Measurements from ENCODE around the gene NDUFA11.

NDUFA11 gene

GRCh38 chr19:5940260-5941208 lies 36.9 kb upstream of the NDUFA11 start:
- H3K27ac ChIP-seq (ENCODE audit: low read depth, low read length), result peak overlapping the region; percentile 73
- H3K4me1 ChIP-seq (ENCODE audit: control insufficient read depth, insufficient read depth, low read length), result peaks cover 30% of the 10 kb centered on the region
- H3K27me3 ChIP-seq (ENCODE audit: control insufficient read depth, insufficient read depth, low read length), result no peaks in the 10 kb centered on the region
- H3K4me3 ChIP-seq (ENCODE audit: low read length), result no peak overlapping the region
- peaks cover 17% of the 10 kb centered on the region for H3K36me3 ChIP-seq (ENCODE audit: control insufficient read depth, insufficient read depth, low read length)
- no peak overlapping the region for H3K9ac ChIP-seq (ENCODE audit: low read length)

GRCh38 chr19:5937550-5937949 lies 34.0 kb upstream of the NDUFA11 start:
- Histone ChIP-seq H3K27ac (ENCODE audit: low read depth, low read length) (no peak overlapping the region), H3K27me3 (ENCODE audit: control insufficient read depth, insufficient read depth, low read length) (no peaks in the 10 kb centered on the region), H3K4me3 (ENCODE audit: low read length) (no peak overlapping the region), H3K4me1 (ENCODE audit: control insufficient read depth, insufficient read depth, low read length) (peaks cover 31% of the 10 kb centered on the region), H3K36me3 (ENCODE audit: control insufficient read depth, insufficient read depth, low read length) (peaks cover 17% of the 10 kb centered on the region), H3K9ac (ENCODE audit: low read length) (no peak overlapping the region)

- H3K9ac ChIP-seq (ENCODE audit: low read length), result no peak overlapping the region
- H3K27ac ChIP-seq (ENCODE audit: low read depth, low read length), result no peak overlapping the region
- H3K27me3 ChIP-seq (ENCODE audit: control insufficient read depth, insufficient read depth, low read length), result no peaks in the 10 kb centered on the region
- H3K4me3 ChIP-seq (ENCODE audit: low read length), result no peak overlapping the region
- H3K36me3 ChIP-seq (ENCODE audit: control insufficient read depth, insufficient read depth, low read length), result peaks cover 19% of the 10 kb centered on the region
- peaks cover 22% of the 10 kb centered on the region for H3K4me1 ChIP-seq (ENCODE audit: control insufficient read depth, insufficient read depth, low read length)
Observed at GRCh38 chr19:5936292-5936592, 32.7 kb upstream of the NDUFA11 start.

GRCh38 chr19:5935473-5936291 lies 32.1 kb upstream of the NDUFA11 start:
- H3K36me3 ChIP-seq (ENCODE audit: control insufficient read depth, insufficient read depth, low read length), result peaks cover 16% of the 10 kb centered on the region
- no peaks in the 10 kb centered on the region for H3K27me3 ChIP-seq (ENCODE audit: control insufficient read depth, insufficient read depth, low read length)
- H3K4me3 ChIP-seq (ENCODE audit: low read length), result no peak overlapping the region
- H3K4me1 ChIP-seq (ENCODE audit: control insufficient read depth, insufficient read depth, low read length), result peaks cover 22% of the 10 kb centered on the region
- H3K27ac ChIP-seq (ENCODE audit: low read depth, low read length), result peak overlapping the region; percentile 66
- no peak overlapping the region for H3K9ac ChIP-seq (ENCODE audit: low read length)

- H3K4me1 ChIP-seq (ENCODE audit: control insufficient read depth, insufficient read depth, low read length), result peaks cover 22% of the 10 kb centered on the region
- H3K36me3 ChIP-seq (ENCODE audit: control insufficient read depth, insufficient read depth, low read length), result peaks cover 13% of the 10 kb centered on the region
- H3K9ac ChIP-seq (ENCODE audit: low read length), result no peak overlapping the region
- no peaks in the 10 kb centered on the region for H3K27me3 ChIP-seq (ENCODE audit: control insufficient read depth, insufficient read depth, low read length)
- H3K4me3 ChIP-seq (ENCODE audit: low read length), result no peak overlapping the region
- peak overlapping the region; percentile 66 for H3K27ac ChIP-seq (ENCODE audit: low read depth, low read length)
Observed at GRCh38 chr19:5934774-5935472, 31.3 kb upstream of the NDUFA11 start.

GRCh38 chr19:5934069-5934401 lies 30.4 kb upstream of the NDUFA11 start:
- Histone ChIP-seq H3K4me1 (ENCODE audit: control insufficient read depth, insufficient read depth, low read length) (peaks cover 23% of the 10 kb centered on the region), H3K27ac (ENCODE audit: low read depth, low read length) (peak overlapping the region; percentile 33), H3K9ac (ENCODE audit: low read length) (no peak overlapping the region), H3K4me3 (ENCODE audit: low read length) (no peak overlapping the region), H3K36me3 (ENCODE audit: control insufficient read depth, insufficient read depth, low read length) (peaks cover 20% of the 10 kb centered on the region), H3K27me3 (ENCODE audit: control insufficient read depth, insufficient read depth, low read length) (no peaks in the 10 kb centered on the region)

GRCh38 chr19:5933391-5934068 lies 29.9 kb upstream of the NDUFA11 start:
- Histone ChIP-seq H3K9ac (ENCODE audit: low read length) (no peak overlapping the region), H3K4me1 (ENCODE audit: control insufficient read depth, insufficient read depth, low read length) (peaks cover 25% of the 10 kb centered on the region), H3K27me3 (ENCODE audit: control insufficient read depth, insufficient read depth, low read length) (no peaks in the 10 kb centered on the region), H3K36me3 (ENCODE audit: control insufficient read depth, insufficient read depth, low read length) (peaks cover 23% of the 10 kb centered on the region), H3K27ac (ENCODE audit: low read depth, low read length) (peak overlapping the region; percentile 59), H3K4me3 (ENCODE audit: low read length) (no peak overlapping the region)

- Histone ChIP-seq H3K4me1 (ENCODE audit: control insufficient read depth, insufficient read depth, low read length) (peaks cover 26% of the 10 kb centered on the region), H3K9ac (ENCODE audit: low read length) (no peak overlapping the region), H3K4me3 (ENCODE audit: low read length) (no peak overlapping the region), H3K27ac (ENCODE audit: low read depth, low read length) (peak overlapping the region; percentile 59), H3K36me3 (ENCODE audit: control insufficient read depth, insufficient read depth, low read length) (peaks cover 22% of the 10 kb centered on the region), H3K27me3 (ENCODE audit: control insufficient read depth, insufficient read depth, low read length) (no peaks in the 10 kb centered on the region)
Observed at GRCh38 chr19:5932609-5933262, 29.1 kb upstream of the NDUFA11 start.

- Histone ChIP-seq H3K27ac (ENCODE audit: low read depth, low read length) (peak overlapping the region; percentile 59), H3K4me1 (ENCODE audit: control insufficient read depth, insufficient read depth, low read length) (peaks cover 31% of the 10 kb centered on the region), H3K4me3 (ENCODE audit: low read length) (no peak overlapping the region), H3K36me3 (ENCODE audit: control insufficient read depth, insufficient read depth, low read length) (peaks cover 24% of the 10 kb centered on the region), H3K27me3 (ENCODE audit: control insufficient read depth, insufficient read depth, low read length) (no peaks in the 10 kb centered on the region), H3K9ac (ENCODE audit: low read length) (no peak overlapping the region)
Observed at GRCh38 chr19:5932146-5932545, 28.6 kb upstream of the NDUFA11 start.

GRCh38 chr19:5931251-5931650 lies 27.7 kb upstream of the NDUFA11 start:
- H3K27ac ChIP-seq (ENCODE audit: low read depth, low read length), result peak overlapping the region; percentile 8
- no peak overlapping the region for H3K4me3 ChIP-seq (ENCODE audit: low read length)
- H3K27me3 ChIP-seq (ENCODE audit: control insufficient read depth, insufficient read depth, low read length), result no peaks in the 10 kb centered on the region
- H3K36me3 ChIP-seq (ENCODE audit: control insufficient read depth, insufficient read depth, low read length), result peaks cover 23% of the 10 kb centered on the region
- peaks cover 40% of the 10 kb centered on the region for H3K4me1 ChIP-seq (ENCODE audit: control insufficient read depth, insufficient read depth, low read length)
- no peak overlapping the region for H3K9ac ChIP-seq (ENCODE audit: low read length)

GRCh38 chr19:5929625-5930024 lies 26.0 kb upstream of the NDUFA11 start:
- peak overlapping the region; percentile 28 for H3K27ac ChIP-seq (ENCODE audit: low read depth, low read length)
- H3K4me1 ChIP-seq (ENCODE audit: control insufficient read depth, insufficient read depth, low read length), result peaks cover 36% of the 10 kb centered on the region
- peaks cover 28% of the 10 kb centered on the region for H3K36me3 ChIP-seq (ENCODE audit: control insufficient read depth, insufficient read depth, low read length)
- H3K27me3 ChIP-seq (ENCODE audit: control insufficient read depth, insufficient read depth, low read length), result no peaks in the 10 kb centered on the region
- H3K9ac ChIP-seq (ENCODE audit: low read length), result no peak overlapping the region
- H3K4me3 ChIP-seq (ENCODE audit: low read length), result no peak overlapping the region

Measured in rectal smooth muscle tissue (tissue), 1 donor.